HG03469 (cell line): ENCODE data around the gene PPP1R7.
"Not testable (repeated sequence)": the region's sequence is repeated elsewhere in the genome, so short reads cannot be mapped to it uniquely, and the experiment has no call there.

ENCODE experiments used
- ATAC-seq: cut with Tn5 transposase; IDR thresholded peaks from one replicate; pipeline ENCODE4 v1.9.1; 2021; ENCODE audit warnings: mild to moderate bottlenecking, moderate library complexity, moderate number of reproducible peaks; ENCODE audit not compliant: unreplicated experiment

Gene PPP1R7

DNA sequence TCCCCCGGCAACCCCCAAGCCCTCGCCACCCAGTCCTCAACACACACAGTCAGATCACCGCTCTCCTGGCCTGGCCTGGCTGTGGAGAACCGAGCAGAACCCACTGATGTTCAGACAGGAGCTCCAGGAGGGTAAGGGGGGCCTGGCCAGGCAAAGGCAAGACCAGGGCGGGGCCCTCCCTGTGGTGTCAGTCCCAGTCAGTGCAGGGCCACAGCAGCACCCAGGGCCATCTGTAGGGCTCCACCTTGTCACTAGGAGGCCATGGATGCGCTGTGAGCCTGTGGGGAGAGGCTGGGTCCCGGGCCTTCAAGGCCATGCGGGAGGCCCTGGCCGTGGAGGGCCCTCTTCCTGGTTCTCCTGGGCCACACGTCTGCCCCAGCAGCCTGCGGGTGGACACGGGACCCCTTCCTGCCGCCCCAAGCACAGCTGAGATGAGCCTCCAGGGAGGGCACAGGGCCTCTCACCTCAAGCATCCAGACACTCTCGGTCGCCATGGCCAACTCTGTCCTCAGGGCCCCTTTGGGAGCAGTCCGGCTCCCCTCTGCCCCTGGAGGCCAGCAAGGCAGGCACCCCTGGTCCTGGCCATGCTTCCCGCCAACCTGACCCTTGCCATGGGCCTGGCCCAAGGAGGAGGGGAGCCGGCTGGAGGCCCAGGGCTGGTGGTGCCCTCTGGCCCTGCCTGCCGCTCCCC lies 40.2 kb downstream of the PPP1R7 start:
- ATAC-seq, result no peak

DNA sequence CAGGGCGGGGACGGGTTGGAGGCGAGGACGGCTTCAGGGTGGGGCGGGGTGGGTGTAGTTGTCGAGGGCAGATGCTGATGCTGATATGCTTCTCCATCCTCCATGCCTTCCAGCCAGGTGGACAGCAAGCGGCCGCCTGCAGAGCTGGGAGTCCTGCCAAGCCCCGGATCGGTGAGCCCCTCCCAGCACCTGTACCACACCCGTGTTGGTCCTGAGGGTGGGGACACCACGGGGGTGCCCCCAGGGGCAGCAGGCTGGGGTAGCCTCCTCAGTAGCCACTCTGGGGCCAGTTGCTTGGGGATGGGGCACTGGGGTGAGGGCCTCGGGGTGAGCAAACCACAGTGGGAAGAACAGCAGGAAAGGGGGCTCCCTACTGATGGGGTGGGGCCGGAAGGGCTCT lies 40.8 kb downstream of the PPP1R7 start:
- no peak for ATAC-seq

DNA sequence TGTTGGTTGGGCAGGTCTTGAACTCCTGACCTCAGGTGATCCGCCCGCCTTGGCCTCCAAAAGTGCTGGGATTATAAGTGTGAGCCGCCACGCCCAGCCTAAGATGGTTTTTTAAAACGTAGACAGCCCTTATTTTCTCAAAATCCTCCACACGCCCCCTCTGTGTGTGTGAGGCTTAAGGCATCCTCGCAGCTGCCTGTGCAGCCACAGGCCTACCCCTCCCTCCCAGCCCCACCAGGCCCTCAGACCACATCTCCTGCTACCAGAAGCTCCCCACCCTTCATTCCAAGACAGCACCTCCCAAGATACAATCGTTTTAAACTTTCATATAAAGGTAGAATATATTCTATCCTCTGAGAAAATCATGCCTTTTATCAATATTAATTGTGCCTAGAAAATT lies 43.0 kb downstream of the PPP1R7 start:
- no peak for ATAC-seq

DNA sequence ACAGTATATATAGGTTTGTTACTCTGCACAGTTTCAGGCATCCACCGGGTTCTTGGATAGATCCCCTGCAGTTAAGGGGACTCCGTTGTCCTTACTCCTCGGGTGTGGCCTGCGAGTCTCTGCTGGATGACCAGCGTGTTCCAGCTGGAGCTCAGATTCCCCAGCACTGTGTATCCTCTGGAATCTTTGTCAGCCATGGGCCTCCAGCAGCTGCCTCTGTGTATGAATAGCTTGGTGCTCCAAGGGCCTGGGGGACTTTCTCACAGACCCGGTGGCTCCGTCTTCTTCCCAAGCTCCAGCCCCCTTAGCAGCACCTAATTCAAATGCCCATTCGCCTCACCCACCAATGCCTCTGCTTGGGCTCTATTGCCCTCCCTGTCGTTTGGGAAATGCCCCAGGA lies 44.5 kb downstream of the PPP1R7 start:
- no peak for ATAC-seq

GRCh38 chr2:241195506-241196130 lies 45.4 kb downstream of the PPP1R7 start:
- ATAC-seq, result no peak

- not testable (repeated sequence) for ATAC-seq
Observed at GRCh38 chr2:241197246-241197645, 47.0 kb downstream of the PPP1R7 start.

DNA sequence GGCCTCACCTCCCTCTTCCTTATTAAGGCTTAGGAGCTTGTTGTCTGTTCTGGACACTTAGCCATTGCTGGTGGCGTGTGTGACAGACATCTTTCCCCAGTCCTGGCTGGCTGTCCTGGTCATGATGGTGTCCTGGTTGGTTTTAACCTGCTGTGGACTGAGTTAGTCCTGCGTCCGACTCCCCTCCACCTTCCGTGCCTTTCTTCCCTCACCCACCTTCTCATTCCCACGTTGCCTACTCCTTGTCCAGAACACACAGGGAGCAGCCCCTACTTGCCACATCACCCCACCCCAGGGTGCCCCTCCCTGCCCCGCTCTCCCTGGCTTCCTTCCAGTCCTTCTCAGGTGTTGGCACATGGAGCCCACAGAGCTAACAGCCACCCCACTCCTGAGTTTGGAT lies 47.7 kb downstream of the PPP1R7 start:
- no peak for ATAC-seq

DNA sequence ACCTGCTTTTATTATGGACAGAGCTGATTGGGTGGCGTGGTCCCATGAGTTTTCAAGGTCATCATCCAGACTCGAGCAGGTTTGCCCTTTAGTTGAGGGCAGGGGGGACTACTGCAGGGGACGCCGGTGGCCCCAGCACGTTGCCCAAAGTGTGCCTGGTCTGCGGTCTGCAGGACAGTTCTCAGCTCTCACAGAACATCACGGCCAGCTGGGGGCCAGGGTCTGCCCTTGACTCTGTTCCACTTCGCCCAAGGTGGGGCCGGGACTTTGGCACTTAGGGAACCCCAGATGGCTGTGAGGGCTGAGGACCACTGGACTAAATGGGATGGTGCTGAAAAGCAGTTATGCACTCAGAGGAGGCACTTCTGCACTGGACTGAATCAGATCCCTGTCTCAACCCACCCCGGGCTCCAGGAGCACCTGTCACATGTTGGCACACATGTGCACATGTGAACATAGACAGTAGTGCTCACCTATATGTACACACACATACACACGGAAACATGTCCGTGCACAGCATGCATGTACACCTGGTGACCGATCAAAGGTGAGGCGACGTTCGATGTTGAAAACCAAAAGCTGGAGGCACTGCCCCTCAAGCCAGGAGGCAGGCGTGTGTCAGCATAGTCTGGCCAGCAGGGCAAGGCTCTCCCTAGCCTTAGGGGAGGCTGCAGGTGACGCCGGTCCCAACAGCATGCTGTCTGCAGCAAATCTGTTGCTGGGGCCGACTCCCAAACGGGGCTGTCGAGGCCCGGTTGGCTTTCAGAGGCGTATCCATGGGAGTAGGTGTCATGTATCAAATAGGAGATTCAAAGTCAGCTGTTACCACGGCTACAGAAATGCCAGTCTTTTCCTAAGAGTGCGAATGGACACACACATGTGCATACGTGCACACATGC lies 48.4 kb downstream of the PPP1R7 start:
- no peak for ATAC-seq

DNA sequence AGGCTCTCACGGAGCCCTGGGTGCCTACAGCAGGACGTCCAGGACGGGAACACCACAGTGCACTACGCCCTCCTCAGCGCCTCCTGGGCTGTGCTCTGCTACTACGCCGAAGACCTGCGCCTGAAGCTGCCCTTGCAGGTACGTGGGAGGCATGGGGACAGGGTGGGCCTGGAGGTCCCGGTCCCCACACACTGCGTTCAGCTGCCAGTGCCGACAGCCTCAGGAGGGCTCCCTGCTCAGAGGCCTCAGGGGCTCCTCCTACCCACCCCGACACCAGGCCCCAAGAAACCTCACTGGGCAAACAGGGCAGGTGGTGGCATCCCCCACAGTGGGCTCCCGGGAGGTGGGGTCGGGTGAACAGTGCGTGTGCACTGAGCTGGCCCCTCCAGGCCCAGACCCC lies 49.0 kb downstream of the PPP1R7 start:
- no peak for ATAC-seq

GRCh38 chr2:241199897-241200821 lies 49.9 kb downstream of the PPP1R7 start:
- no peak for ATAC-seq

- no peak for ATAC-seq
Observed at GRCh38 chr2:241200822-241201395, 50.6 kb downstream of the PPP1R7 start.

GRCh38 chr2:241201445-241202267 lies 51.4 kb downstream of the PPP1R7 start:
- ATAC-seq, result no peak

- no peak for ATAC-seq
Observed at GRCh38 chr2:241202268-241202585, 52.0 kb downstream of the PPP1R7 start.

DNA sequence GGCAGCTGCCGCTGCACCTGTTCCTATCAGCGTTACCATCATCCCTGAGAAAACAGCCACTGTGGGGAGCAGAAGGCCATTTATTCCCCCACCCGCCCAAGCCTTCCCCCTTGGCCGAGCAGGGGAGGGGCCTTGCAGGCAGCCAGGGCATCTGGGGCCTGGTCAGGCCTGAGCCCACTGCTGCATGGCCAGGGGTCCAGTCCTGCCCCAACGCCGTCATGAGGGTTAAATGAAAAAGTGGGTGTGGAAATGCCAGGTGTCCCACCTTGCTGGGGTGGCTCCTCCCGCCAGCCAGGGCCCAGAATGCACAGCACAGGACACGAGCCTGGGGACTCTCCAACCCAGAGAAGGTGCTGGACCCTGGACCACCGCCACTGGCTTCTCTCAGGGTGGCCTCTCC lies 52.4 kb downstream of the PPP1R7 start:
- ATAC-seq, result no peak

DNA sequence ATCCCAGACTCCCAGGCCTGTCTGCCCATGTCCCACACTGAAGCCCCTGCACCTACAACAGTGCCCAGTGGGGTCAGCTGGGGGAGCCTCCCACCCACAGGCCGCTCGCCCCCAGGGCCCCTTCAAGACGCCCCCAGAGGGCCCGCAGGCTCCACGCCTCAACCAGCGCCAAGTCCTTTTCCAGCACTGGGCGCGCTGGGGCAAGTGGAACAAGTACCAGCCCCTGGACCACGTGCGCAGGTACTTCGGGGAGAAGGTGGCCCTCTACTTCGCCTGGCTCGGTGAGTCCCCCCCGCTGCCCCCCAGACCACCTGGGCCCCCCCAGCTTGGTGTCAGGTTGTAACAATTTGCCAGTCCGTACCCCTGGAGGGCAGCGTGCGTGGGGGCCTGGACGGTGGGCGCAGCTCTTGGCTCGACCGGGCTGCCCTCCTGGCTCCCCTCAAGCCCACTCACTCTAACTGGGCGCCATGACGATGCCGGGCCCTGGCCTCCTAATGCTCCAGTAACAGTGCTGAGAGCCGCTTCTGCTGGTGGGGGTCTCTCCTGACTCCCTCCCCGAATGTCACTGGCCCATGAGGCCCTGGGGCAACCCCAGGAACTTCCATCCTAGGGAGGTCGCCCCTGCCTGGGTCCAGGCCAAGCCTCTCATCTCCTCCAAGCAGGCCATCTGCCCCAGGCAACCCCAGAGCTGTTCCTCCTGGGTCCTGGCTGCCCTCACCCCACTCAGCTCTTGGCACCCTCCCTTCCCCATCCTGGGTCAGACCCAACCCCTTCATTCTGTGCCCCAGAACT lies 53.1 kb downstream of the PPP1R7 start:
- no peak for ATAC-seq

- no peak for ATAC-seq
Observed at GRCh38 chr2:241204010-241204384, 53.7 kb downstream of the PPP1R7 start.

- no peak for ATAC-seq
Observed at GRCh38 chr2:241204490-241204889, 54.2 kb downstream of the PPP1R7 start.

DNA sequence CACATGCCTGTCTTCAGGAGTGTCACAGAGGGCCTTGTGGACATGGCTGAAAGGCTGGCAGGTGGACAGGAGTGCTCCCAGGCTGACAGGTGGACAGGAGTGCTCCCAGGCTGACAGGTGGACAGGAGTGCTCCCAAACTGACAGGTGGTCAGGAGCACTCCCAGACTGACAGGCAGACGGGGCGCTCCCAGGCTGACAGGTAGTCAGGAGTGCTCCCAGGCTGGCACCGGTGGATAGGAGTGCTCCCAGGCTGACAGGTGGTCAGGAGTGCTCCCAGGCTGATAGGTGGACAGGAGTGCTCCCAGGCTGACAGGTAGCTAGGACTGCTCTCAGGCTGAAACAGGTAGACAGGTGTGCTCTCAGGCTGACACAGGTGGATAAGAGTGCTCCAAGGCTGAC lies 54.8 kb downstream of the PPP1R7 start:
- no peak for ATAC-seq

GRCh38 chr2:241207151-241207550 lies 56.9 kb downstream of the PPP1R7 start:
- ATAC-seq, result no peak
